DOHH2 (cell line): ENCODE results near the gene RBMS2.

Experiments used
- CTCF ChIP-seq: fragments of 200-600 bp; sonication (generic); IDR thresholded peaks from one replicate; pipeline ENCODE4 v1.5.1; 2014; ENCODE audit warnings: antibody characterized with exemption, mild to moderate bottlenecking, low read depth, low read length; ENCODE audit not compliant: poor library complexity, severe bottlenecking
- EZH2phosphoT487 ChIP-seq: fragments of 200-600 bp; sonication (generic); IDR thresholded peaks from 2 replicates; pipeline ENCODE4 v1.6.1; 2017; ENCODE audit warnings: borderline replicate concordance, mild to moderate bottlenecking, antibody characterized with exemption, low read length, moderate library complexity, mixed read lengths

- no peak for TF ChIP-seq CTCF
- no peak for TF ChIP-seq EZH2phosphoT487
Observed at GRCh38 chr12:56476972-56477432, 44.6 kb upstream of the RBMS2 start.
